GM21528 (cell line): Measurements from ENCODE around the gene PMVK.

Experiments used
- ATAC-seq: cut with Tn5 transposase; IDR thresholded peaks from one replicate; pipeline ENCODE4 v1.9.1; 2021; ENCODE audit warnings: mild to moderate bottlenecking, moderate library complexity; ENCODE audit not compliant: unreplicated experiment, low FRiP score

The PMVK gene

GRCh38 chr1:154967331-154967950 is 30.9 kb upstream of the PMVK start:
- no peak for ATAC-seq

GRCh38 chr1:154966111-154966510 is 29.6 kb upstream of the PMVK start:
- no peak for ATAC-seq

- no peak for ATAC-seq
Observed at GRCh38 chr1:154964359-154964758, 27.8 kb upstream of the PMVK start.

GRCh38 chr1:154963643-154964042 is 27.1 kb upstream of the PMVK start:
- no peak for ATAC-seq

GRCh38 chr1:154962795-154963330 is 26.3 kb upstream of the PMVK start:
- no peak for ATAC-seq

GRCh38 chr1:154962156-154962749 is 25.7 kb upstream of the PMVK start:
- ATAC-seq: no peak

- peak; percentile 66 for ATAC-seq
Observed at GRCh38 chr1:154961207-154962155, 25.0 kb upstream of the PMVK start, which contains the start of gene PYGO2. TSS of gene PYGO2 (minus strand) at chr1:154961782. CDS start at chr1:154961576, 206 bp downstream.

DNA sequence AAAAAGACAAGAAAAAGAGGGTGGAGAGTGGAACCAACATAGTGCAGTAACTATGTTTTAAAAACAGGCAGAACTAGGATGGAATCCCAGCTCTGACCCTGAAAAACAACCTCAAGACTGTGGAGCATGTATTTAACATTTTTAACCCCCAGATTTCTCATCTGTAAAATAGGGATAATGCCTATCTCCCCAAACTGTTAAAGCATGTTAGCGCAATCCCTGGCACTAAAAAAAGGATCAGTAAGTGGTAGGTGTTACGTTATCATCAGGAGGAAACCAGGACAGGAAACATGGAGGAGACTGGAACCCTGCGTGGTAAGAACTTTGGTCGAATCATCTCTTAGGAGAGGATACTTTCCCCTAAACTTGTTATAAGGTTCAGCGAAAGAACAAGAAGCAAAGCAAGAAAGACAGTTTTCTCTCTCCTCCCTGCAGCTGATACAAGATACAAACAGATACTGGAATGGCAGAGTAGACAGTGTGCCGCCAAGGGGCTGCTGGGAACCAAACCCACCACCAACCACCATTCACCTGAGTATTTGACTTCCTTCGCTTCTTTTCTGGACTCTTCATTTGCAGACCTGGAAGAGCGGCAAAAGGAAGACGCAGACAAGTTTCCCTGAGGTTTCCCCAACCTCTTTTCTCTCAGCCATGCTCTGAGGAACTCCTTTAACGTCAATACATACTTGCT is 24.1 kb upstream of the PMVK start:
- no peak for ATAC-seq

DNA sequence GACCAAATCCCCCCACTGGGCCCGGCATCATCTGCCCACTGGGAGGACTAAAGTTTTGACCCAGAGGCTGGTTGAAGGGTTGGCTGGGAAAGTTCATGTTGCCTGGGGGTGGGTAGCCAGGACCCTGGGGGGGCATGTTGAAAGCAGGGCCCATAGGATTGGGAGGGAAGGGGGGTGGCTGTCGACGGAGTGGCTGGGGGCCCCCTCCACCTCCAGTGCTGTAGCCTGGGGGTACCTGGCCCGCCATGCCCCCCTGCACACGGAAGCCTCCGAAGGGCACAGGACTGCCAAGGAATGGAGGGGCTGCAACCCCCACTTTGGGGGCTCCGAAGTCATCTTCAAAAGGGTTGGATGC is 22.9 kb upstream of the PMVK start:
- no peak for ATAC-seq

DNA sequence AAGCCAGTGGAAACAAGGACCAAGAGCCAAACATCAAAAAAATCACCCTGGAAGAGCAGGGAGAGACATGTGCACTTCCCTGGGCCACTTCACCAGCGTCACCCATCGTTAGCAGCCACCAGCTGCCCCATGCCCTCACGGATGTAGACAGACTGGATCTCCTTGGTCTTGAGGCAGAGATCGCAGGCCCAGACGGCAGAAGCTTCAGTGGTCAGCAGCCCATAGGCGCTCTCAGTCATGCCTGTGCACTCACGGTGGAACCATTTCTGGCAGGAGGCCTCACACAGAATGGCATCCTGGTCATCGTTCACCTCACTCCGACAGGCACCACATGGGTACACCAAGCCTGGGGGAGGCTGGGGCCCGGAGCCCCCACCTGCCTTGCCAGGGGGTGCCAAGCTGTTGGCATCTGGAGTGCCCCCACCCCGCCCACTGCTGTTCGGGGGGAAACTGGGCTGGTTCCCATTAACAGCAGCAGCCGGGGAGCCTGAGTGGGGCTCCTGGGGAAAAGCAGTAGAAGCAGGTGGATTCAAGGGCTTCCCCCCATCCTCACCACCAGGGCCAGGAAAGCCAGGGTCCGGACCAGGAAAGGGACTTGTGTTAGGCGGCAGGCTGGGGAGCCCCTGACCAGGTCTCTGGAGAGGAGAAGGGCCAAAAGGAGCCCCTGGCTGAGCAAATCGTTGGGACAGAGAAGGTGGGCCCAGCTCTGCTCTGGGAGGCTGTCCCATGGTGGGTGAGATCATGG is 22.3 kb upstream of the PMVK start:
- ATAC-seq: no peak

DNA sequence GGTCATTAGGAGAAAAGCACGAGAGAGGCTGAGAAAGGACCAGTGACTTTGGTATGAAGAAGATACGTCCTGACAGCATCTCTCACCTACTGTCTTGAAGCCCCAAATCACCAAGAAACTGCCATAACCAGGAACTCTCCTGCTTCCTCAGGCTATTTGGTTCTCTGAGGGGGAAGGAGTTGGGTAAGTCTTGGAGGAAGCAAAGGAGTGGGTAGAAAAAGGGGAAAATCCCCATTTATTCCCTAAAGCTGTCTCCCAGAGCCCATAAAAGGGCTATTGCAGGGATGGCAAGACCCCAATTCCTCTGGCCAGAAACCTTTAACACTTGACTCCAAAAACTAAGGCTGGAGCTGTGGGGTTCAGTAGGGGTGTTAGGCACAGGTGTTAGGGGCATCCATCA is 21.5 kb upstream of the PMVK start:
- no peak for ATAC-seq

GRCh38 chr1:154957091-154957657 is 20.7 kb upstream of the PMVK start:
- ATAC-seq: no peak

DNA sequence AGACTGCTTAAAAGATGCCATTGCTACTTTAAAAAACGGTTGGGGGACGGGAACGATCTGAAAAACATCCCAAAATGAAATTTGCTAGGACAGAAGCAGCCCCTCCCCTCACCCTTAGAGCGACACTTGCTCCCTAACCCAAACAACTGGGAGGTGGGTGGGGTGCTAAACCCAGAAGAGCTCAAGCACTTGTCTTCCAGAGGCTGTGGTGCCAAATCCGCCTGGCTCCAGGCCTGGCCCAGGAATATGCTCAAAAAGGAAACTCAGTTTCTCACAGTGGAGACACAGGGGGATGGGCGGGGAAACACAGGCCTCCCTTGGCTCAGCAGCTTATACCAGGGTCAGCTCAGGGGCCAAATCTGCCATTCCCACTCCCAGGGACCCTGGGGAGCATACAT is 20.0 kb upstream of the PMVK start:
- ATAC-seq: no peak

- ATAC-seq: peak; percentile 61
Observed at GRCh38 chr1:154955718-154956543, 19.4 kb upstream of the PMVK start, which contains the start of gene PBXIP1. TSS of gene PBXIP1 (minus strand) at chr1:154956099. CDS start at chr1:154953721, 2,378 bp downstream.

- ATAC-seq: peak; percentile 46
Observed at GRCh38 chr1:154955039-154955717, 18.7 kb upstream of the PMVK start.

- no peak for ATAC-seq
Observed at GRCh38 chr1:154954541-154954940, 18.0 kb upstream of the PMVK start.

- ATAC-seq: no peak
Observed at GRCh38 chr1:154953611-154954038, 17.1 kb upstream of the PMVK start.

GRCh38 chr1:154952664-154953063 is 16.1 kb upstream of the PMVK start:
- ATAC-seq: no peak
